ENCODE results near the gene RBM44.
"Not testable (repeated sequence)": the region's sequence is repeated elsewhere in the genome, so short reads cannot be mapped to it uniquely, and the experiment has no call there.

RBM44 gene

DNA sequence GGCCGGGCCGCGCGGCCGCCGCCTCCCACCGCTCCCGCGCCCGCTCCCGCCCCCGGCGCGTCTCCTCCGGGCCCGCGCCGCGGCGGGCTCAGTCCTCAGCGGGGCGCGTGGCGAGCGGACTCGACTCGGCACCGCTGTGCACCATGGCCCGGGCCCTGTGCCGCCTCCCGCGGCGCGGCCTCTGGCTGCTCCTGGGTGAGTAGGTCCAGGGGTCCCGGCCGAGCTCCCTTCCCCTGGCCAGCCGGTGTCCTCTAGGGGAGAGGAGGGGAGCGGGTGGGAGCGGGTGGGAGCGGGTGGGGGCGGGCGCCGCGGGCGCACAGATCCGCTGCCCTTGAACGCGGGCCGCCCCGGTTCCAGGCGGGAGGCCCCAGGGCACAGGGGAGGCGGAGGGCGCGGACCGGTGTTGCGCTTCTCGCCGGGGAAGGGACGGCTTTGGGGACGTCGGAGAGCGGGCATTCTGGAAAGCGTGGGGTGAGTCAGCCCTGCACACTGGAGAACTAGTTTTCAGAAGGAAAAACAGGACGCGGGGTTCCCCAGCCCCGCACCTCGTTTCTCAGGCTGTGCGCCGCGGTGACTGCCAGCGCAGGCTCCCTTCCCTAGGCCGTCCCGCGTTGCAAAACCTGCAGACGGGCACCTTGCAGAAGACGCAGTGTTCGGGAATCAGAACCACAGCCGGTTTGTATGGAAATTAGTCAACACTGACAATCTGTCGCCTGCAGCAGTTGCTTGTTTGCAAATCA is 61.1 kb downstream of the RBM44 start, which contains the start of gene RAMP1:
RAMP1 (plus strand) TSS at position 91 of the 740 bp plus-strand sequence; CDS start at position 144, 53 bp downstream.
- no peak for DNase-seq

DNA sequence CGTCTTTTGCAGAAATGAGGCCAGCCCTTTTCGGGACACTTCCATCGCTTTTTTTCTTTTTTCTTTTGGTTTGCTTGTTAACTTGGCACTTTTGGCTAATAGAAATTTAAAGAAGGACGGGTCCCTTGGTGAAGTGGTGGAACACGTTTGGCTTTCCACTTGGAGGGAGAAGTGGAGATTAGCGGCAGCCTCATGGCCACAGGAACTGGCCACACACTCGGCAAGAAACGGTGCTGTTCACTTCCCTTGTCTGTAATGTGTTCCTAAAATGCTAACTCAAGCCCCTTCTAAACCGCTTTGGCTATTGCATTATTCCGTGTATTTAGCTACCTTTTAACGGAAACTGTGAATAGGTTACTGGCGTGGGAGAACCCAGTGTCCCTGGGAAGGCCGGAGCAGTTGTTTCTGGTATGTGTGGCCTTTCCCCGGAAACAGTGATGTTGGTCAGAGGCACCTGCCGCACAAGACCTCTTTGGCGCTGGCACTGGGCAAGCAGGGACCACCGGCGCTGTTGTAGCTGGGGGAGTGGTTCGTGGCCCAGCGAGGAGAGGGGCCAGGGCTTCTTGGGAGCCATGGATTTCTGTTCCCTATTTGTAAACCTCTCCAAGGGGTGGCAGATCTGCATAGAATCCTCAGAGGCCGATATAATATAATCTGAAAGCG is 61.8 kb downstream of the RBM44 start:
- no peak for DNase-seq

GRCh38 chr2:237861875-237862527 is 63.4 kb downstream of the RBM44 start:
- no peak for DNase-seq

- DNase-seq, result no peak
These were observed 63.9 kb downstream of the RBM44 start for GRCh38 chr2:237862528-237862895.

- DNase-seq, result no peak
These were observed 64.5 kb downstream of the RBM44 start for GRCh38 chr2:237863102-237863511.

DNA sequence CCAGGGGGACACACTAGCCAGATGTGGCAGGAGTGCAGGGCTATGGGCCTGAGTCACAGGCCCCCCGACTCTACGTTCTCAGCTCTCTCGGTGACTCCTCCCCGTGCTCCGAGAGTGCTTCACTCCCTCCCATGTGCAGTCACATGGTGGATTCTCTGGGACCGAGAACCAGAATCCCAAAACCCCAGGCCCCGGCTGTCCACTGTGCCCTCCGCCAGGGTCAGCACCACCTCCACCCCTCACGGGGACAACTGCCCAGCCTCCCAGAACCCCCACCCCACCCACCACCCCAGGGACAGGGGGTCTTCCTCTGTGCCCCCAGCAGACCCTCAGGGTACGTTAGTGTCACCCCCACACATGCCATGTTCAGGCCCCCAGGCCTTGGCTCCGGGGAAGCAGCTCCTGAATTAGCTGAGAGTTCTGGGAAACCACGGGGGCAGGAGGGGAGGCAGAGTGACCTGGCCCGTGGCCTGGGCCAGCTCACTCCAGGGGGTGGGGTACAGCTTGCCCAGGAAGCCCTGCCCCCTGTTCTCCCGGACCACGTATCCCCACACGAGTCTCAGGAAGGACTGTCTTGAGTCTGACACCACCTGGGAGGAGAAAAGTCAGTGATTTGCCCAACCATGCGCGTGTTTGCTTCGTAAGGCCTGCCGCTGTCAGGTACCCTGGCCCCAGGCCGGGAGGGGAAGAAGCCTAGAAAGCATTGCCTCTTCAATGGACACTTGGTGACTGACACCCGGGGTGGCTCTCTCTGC is 65.3 kb downstream of the RBM44 start:
- no peak for DNase-seq

GRCh38 chr2:237864444-237864931 is 65.9 kb downstream of the RBM44 start:
- no peak for DNase-seq

DNA sequence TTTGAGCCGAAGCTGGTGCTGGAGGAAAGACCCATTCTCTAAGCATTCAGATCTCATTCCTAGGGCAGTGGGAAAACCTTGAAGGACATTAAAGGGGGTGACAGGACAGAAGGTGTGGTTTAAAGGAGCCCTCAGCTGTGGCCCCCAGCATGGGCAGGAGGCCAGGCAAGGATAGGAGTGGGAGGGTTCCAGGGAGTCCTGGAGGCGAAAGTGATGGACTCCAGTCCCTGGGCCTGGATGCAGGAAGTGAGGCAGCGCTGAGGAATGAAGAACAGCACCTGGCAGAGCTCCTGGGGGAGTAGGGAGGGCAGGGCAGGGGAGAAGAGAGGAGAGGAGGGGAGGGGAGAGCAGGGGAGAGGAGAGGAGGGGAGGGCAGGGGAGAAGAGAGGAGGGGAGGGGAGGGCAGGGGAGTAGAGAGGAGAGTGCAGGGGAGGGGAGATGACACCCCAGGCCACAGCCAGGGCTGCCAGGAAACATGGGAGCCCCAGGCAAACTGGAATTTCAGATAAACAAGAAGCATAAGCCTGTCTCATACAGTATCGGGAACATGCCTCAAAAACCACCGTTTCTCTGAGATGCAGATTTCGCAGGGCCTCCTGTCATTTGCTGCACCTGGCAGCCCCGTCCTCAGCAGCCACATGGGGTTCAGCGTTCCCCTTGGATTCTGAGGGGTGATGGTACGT is 66.5 kb downstream of the RBM44 start:
- DNase-seq, result peak; percentile 22

DNA sequence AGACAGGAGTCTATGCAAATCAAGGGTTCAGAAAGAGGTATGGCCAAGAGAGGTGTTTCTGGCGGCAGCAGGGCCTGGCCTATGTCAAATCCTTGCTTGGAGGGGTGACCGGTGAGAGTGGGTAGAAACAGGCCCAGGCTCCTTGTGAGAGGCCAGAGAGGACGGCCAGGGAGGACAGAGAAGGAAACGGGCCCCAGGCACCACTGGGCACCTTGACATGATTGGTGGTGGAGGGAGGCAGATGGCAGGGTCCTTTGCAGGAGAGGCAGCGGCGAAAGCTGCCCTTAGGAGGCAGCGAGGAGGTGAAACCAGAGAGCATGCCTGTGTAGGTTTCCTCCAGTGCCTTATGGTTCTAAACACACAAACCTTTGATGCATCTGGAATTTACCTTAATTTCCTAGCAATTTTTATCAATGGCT is 67.1 kb downstream of the RBM44 start:
- DNase-seq, result no peak

DNA sequence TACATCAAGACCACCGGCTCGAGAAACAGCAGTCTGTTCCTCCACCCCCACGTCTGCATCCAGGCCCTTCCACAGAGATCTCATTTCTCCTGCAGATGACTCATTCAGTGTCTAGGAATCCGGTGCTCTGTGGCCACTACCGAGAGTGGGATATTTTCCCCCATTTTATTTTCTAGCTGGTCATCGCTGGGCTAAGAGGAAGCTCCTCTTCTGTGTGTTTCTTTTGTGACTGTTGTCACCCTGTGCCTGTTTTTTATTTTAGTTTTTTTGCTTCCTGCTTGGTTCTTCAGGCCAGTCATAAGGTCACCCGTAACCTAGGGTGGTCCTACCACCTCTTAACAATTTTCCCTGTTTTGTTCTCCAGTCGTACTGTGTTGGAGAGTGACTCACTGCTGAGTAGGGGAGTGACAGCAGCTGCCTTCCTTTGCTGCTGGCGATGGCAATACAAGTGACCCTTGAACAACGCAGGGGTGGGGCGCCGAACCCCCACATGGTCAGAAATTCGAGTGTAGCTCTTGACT is 67.6 kb downstream of the RBM44 start:
- DNase-seq, result no peak

DNA sequence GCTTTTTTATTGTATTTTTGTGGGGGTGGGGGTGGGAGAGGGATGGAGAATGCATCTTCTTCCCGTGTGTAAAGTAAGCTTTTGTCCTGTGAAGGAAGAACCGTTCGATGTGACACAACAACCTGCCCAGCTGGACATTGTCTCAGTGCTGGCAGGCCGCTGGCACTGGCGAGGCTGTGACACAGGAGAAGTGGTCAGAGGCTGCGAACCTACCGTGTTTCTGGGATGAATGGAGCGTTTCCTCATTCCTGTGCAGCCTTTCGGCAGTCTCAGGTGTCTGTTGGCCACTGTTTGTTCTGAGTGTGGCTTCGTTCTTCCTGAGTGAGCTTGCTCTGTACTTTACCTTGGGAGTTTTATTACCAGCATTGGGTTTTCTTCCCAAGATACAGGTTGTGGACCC is 68.9 kb downstream of the RBM44 start:
- no peak for DNase-seq

DNA sequence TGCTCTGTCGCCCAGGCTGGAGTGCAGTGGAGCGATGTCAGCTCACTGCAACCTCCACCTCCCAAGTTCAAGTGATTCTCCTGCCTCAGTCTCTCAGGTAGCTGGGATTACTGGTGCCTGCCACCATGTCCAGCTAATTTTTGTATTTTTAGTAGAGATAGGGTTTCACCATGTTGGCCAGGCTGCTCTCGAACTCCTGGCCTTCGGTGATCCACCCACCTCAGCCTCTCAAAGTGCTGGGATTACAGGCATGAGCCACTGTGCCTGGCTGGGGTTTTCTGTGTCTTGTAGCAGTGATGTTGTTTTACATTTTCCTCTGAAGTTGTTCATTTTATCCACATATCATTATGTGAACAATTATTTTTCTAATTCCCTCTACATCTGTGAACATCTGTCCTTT is 69.5 kb downstream of the RBM44 start:
- DNase-seq, result not testable (repeated sequence)

DNA sequence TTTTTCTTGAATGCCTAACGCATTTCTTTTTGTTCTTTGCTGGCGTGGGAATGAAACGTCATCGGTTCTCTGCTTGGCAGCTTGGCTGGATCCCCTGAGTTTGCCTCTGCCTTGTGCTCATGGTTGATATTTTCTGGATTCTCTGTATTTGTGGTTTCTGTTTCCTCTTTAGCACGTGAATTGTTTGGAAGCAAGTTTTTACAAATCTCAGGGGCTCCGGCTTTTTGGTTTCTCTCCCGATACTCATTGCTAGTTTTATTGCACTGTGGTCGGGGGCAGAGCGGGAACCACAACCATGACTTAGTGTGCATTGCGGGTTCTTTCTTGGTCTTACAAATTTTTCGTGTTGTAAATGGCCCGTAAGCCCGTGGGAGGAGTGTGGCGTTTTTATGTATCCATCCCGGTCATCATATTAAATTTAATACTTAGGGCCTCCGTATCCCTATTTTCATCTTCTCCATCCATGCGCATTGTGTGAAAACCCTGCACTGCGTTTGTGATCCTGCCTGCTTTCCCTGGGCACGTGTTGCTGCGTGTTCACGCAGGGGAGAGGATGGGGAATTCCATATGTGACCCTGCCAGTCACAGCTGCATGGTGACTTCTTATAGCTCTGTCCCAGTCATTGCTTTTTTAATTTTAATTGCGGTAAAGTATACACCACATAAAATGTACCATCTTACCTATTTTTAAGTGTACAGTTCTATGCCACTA is 70.2 kb downstream of the RBM44 start:
- no peak for DNase-seq

DNA sequence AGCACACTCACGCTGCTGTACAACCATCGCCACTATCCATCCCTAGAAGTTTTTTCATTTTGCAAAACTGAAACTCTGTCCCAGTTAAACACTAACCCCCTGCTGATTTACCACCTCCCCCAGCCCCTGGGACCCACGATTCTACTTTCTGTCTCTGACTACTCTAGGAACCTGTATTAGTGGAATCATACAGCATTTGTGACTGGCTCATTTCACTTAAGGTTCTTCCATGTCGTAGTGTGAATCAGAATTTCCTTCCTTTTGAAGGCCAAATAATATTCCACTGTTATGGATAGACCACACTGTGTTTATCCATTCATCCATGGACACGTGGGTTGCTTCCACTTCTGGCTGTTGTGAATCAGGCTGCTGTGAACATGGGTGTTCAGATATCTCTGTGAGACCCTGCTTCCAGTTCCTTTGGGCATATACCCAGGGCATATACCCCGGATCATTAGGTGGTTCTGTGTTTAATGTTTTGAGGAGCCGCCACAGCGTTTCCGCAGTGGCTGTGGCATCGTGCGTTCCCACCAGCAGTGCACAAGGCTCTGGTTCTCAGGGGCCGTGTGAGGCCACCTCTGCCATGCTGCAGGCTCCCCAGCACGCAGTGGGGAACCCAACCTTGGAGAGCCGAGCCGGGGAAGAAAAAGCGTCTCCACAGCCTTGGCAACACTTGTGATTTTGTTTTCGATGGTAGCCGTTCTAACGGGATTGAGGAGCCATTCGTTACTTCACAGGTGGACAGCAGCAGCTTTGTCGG is 70.9 kb downstream of the RBM44 start:
- no peak for DNase-seq

DNA sequence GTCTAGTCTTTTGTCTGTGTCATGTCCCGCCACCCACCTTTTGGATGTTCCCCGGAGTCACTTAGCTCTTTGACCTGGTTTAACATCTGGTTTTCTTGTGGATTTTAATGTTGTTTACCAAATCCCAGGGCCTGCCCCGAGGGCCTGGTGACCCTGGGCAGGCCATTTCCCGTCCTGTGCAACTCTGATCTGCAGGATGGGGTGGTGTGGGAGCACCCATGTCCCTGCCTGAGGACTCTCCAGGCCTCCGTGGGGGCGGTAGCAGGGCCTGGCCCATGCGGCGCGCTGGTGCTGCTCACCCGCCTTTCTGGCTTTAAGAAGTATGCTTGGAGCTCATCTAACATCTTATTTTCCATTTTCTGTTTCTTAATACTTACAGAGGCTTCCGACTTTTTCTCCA is 71.5 kb downstream of the RBM44 start:
- DNase-seq, result no peak

DNA sequence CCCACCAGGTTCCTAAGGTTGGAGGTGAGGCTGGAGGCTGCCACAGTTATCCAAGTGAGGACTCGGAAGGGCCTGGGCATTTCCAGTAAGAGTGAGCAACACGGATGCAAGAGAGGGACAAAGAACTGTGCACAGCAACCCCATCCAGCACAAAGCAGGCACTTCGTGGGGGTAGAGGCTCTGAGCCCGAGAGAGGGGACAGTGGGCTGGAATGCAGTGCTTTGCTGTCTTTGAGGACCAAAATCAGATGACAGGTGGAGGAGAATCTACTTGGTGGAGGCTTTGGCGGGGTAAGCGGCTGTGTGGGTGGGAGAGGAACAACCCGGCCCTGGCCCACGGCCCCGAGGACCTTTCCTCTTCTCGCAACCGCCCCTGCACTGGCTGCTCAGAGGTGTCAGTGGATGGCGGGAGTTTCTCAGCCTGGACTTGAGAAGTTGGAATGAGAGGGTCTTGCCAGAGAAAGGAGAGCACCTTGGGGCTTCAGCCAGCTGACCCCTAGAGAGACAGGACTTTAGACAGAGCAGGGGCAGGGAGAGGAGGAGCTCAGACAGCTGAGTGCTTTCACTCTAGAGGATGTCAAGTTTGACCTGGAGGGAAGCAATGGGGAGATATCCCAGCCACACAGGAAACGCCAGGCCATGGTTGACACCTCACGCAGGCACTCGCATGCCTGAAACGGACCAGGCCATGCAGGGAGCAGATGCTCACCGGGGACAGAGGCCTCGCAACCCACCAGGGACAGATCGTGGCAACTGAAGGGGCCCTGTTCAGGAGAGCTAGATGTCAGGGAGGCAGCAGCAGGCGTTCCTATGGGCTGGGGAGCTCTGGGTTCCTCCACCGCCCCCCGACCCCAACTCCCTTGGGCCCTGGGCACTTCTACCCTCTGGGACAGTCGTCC is 72.4 kb downstream of the RBM44 start:
- no peak for DNase-seq

- no peak for DNase-seq
These were observed 73.8 kb downstream of the RBM44 start for GRCh38 chr2:237872178-237872887.

- no peak for DNase-seq
These were observed 74.8 kb downstream of the RBM44 start for GRCh38 chr2:237873421-237873831.
